ENCODE results near the gene SMYD4.
A peak's percentile ranks its signal among the peaks of the same experiment; 100 is the strongest.

SMYD4 gene

GRCh38 chr17:1867307-1867706 is 37.6 kb upstream of the SMYD4 start:
- H3K27ac ChIP-seq (ENCODE audit: extremely low read depth, low read depth, low read length) = no peak overlapping the region
- H3K4me3 ChIP-seq (ENCODE audit: low read depth, low read length) = no peak overlapping the region
- ChIA-PET POLR2A (no interaction called here), CTCF (interaction anchor here (0.7 to 1.7 kb wide), 5 partner anchors 8 to 415 kb away, joined by 3 to 7 read pairs (median 4); no protein-coding TSS in a partner anchor)
- H3K9me3 ChIP-seq (ENCODE audit: control insufficient read depth, insufficient read depth, low read depth, low read length) = no peaks in the 10 kb centered on the region
- TF ChIP-seq ZNF121 (tag by site-specific recombination; IDR thresholded peaks at IDR 0.05) (peak; percentile 60), ZNF488 (tag by site-specific recombination; IDR thresholded peaks at IDR 0.05) (no peak)
- H3K36me3 ChIP-seq (ENCODE audit: control insufficient read depth in 2 of 2, insufficient read depth in 1 of 2, low read length in 2 of 2) = peaks cover 30 to 31% of the 10 kb centered on the region in 2 experiments
- no peaks in the 10 kb centered on the region for H3K4me1 ChIP-seq (ENCODE audit: control insufficient read depth, insufficient read depth, low read length)

GRCh38 chr17:1865252-1866037 is 35.7 kb upstream of the SMYD4 start:
- H3K4me3 ChIP-seq (ENCODE audit: low read depth, low read length) = no peak overlapping the region
- no peaks in the 10 kb centered on the region for H3K4me1 ChIP-seq (ENCODE audit: control insufficient read depth, insufficient read depth, low read length)
- TF ChIP-seq YY2 (tag by site-specific recombination; IDR thresholded peaks at IDR 0.05) (no peak), KLF7 (tag by site-specific recombination; IDR thresholded peaks at IDR 0.05; ENCODE audit: borderline replicate concordance) (no peak), ZNF747 (tag by site-specific recombination; IDR thresholded peaks at IDR 0.05) (no peak), YY1 (tag by site-specific recombination; IDR thresholded peaks at IDR 0.05) (no peak), MEIS1 (CRISPR knock-in tag; IDR thresholded peaks at IDR 0.05; ENCODE audit: borderline replicate concordance) (no peak), PBX3 (CRISPR knock-in tag; IDR thresholded peaks at IDR 0.05) (no peak), ZNF654 (tag by site-specific recombination; IDR thresholded peaks at IDR 0.05; ENCODE audit: low read depth) (peak; percentile 31; the same call in 1 of the 2 replicates), ZNF155 (tag by site-specific recombination; IDR thresholded peaks at IDR 0.05) (no peak), EGR2 (tag by site-specific recombination; IDR thresholded peaks at IDR 0.05; ENCODE audit: low read depth) (0 out of 2 replicates have a peak, but pooled peaks have one; percentile 14), PRDM6 (tag by site-specific recombination; IDR thresholded peaks at IDR 0.05) (no peak), ZNF791 (tag by site-specific recombination; IDR thresholded peaks at IDR 0.05) (no peak), TCF7L2 (IDR thresholded peaks at IDR 0.05; ENCODE audit: borderline replicate concordance, low read depth, low read length) (no peak), ZNF510 (tag by site-specific recombination; IDR thresholded peaks at IDR 0.05; ENCODE audit: insufficient replicate concordance) (no peak), ZFHX2 (tag by site-specific recombination; conservative IDR thresholded peaks at IDR 0.05) (0 out of 2 replicates have a peak, but pooled peaks have one; percentile 9), PRDM10 (tag by site-specific recombination; IDR thresholded peaks at IDR 0.05) (no peak), ZNF658 (tag by site-specific recombination; IDR thresholded peaks at IDR 0.05) (no peak), ZNF639 (tag by site-specific recombination; IDR thresholded peaks at IDR 0.05) (no peak), FEZF1 (tag by site-specific recombination; IDR thresholded peaks at IDR 0.05) (no peak), ZNF366 (tag by site-specific recombination; conservative IDR thresholded peaks at IDR 0.05) (no peak)
- CTCF ChIA-PET = interaction anchor here (0.7 to 3.0 kb wide), 27 partner anchors 9 to 196 kb away, joined by 3 to 25 read pairs (median 4); partner anchors contain the start of genes RPA1 and SMYD4
- POLR2A ChIA-PET = interaction anchor here (1.5 kb wide), 1 partner anchor 149 kb away, joined by 4 read pairs; no protein-coding TSS in a partner anchor
- no peak overlapping the region for H3K27ac ChIP-seq (ENCODE audit: extremely low read depth, low read depth, low read length)
- H3K9me3 ChIP-seq (ENCODE audit: control insufficient read depth, insufficient read depth, low read depth, low read length) = no peaks in the 10 kb centered on the region
- peaks cover 29 to 37% of the 10 kb centered on the region in 2 experiments for H3K36me3 ChIP-seq (ENCODE audit: control insufficient read depth in 2 of 2, insufficient read depth in 1 of 2, low read length in 2 of 2)

Measured in HEK293 (cell line).